ENCODE results near the gene YIPF6. TPM values are rescaled to one million over a fixed set of nuclear protein-coding genes. Genes with fewer than 3 reads are reported as not detected.

The YIPF6 gene
- total and polyA plus RNA-seq, 2 donors (not counting 3 experiments of a cell fraction or from before 2014, with no cell fraction given): 17.1 to 29.6 TPM

- Histone ChIP-seq H4K20me1 (replicated peaks; ENCODE audit: control insufficient read depth, extremely low read depth, insufficient read depth, low read length) (no peaks in the 10 kb centered on the region), H3K9ac (replicated peaks; ENCODE audit: extremely low read depth, insufficient read depth, low read length) (no peak overlapping the region), H3K9me3 (replicated peaks; ENCODE audit: control insufficient read depth, insufficient read depth, low read length) (no peaks in the 10 kb centered on the region), H3K36me3 (ENCODE audit: control insufficient read depth in 2 of 2, extremely low read depth in 1 of 2, insufficient read depth in 2 of 2, low read length in 2 of 2) (no peaks in the 10 kb centered on the region), H3K4me2 (ENCODE audit: insufficient read depth, low read length) (no peak overlapping the region), H3K9me1 (replicated peaks; ENCODE audit: control insufficient read depth, extremely low read depth, insufficient read depth, low read length) (no peaks in the 10 kb centered on the region), H3K27ac (ENCODE audit: insufficient read depth, low read depth, low read length) (no peak overlapping the region), H3K27me3 (ENCODE audit: control insufficient read depth in 2 of 2, insufficient read depth in 2 of 2, low read length in 2 of 2) (no peaks in the 10 kb centered on the region), H3K4me1 (ENCODE audit: control insufficient read depth, extremely low read depth, insufficient read depth, low read length) (no peaks in the 10 kb centered on the region), H3K4me3 (replicated peaks in 1 of 3; ENCODE audit: insufficient read depth in 1 of 3, low read depth in 1 of 3, low read length in 3 of 3) (no peak overlapping the region), H2AFZ (ENCODE audit: low read depth, low read length) (no peak overlapping the region), H3K79me2 (ENCODE audit: control insufficient read depth, insufficient read depth, low read length) (no peaks in the 10 kb centered on the region)
- BruUV-seq (replicated peaks): no TSS peak
- TF ChIP-seq POLR2AphosphoS5 (IDR thresholded peaks at IDR 0.05; ENCODE audit: insufficient read depth, low read depth, low read length): no peak
- TF ChIP-seq MYC (IDR thresholded peaks at IDR 0.05; ENCODE audit: low read depth, low read length): no peak
- no peak for TF ChIP-seq EZH2 (IDR thresholded peaks at IDR 0.05; ENCODE audit: borderline replicate concordance, low read depth, low read length, severe bottlenecking)
- TF ChIP-seq MAX (IDR thresholded peaks at IDR 0.05; ENCODE audit: insufficient read depth, insufficient read length): no peak
- no peak for TF ChIP-seq CTCF (IDR thresholded peaks at IDR 0.05; ENCODE audit: extremely low read depth in 1 of 2, insufficient read depth in 1 of 2, low read depth in 1 of 2, low read length in 2 of 2)
- TF ChIP-seq GATA2 (IDR thresholded peaks at IDR 0.05; ENCODE audit: insufficient read depth, insufficient read length, low read depth, low read length): no peak
- no peak for TF ChIP-seq POLR2A (IDR thresholded peaks at IDR 0.05; ENCODE audit: low read depth, low read length)
- TF ChIP-seq JUN (IDR thresholded peaks at IDR 0.05; ENCODE audit: borderline replicate concordance, insufficient read depth, insufficient read length, low read depth): no peak
- no peak for TF ChIP-seq FOS (IDR thresholded peaks at IDR 0.05; ENCODE audit: borderline replicate concordance, insufficient read depth, low read length)
- dilution Hi-C loops (cut with MboI; ENCODE audit: extremely low pct_ligation_motif_present, low sequenced_read_pairs): no loop called here
- ChIA-PET CTCF (no interaction called here), POLR2A (no interaction called here)
- FAIRE-seq: no peak
- DNase-seq (ENCODE audit: low read depth, low spot score): no peak
- intact Hi-C loops (cut with micrococcal nuclease): no loop called here
Measured at GRCh38 chrX:68574240-68574639, 75.4 kb downstream of the YIPF6 start.
